Measurements from ENCODE around the gene ATXN1.

Gene ATXN1

DNA sequence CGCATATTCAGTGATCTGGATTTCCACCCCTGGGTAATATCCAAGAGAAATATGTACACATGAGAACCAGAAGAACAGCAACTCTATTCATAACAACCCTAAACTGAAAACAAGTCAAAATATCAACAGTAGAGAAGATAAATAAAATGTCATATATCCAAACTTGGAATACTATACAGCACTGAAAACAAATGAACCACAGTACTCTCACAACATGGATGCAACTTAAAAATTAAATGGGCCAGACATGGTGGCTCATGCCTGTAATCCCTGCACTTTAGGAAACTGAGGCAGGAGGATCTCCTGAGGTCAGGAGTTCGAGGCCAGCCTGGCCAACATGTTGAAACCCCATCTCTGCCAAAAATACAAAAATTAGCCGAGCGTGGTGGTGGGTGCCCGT, 16.5 kb upstream of the ATXN1 start:
- no peak for TF ChIP-seq CTCF (IDR thresholded peaks at IDR 0.05)

GRCh38 chr6:16776394-16777017, 15.2 kb upstream of the ATXN1 start:
- no peak for TF ChIP-seq CTCF (IDR thresholded peaks at IDR 0.05)

- TF ChIP-seq CTCF (IDR thresholded peaks at IDR 0.05) = no peak
Observed at GRCh38 chr6:16774437-16774836, 13.2 kb upstream of the ATXN1 start.

- no peak for TF ChIP-seq CTCF (IDR thresholded peaks at IDR 0.05)
Observed at GRCh38 chr6:16773362-16773761, 12.1 kb upstream of the ATXN1 start.

DNA sequence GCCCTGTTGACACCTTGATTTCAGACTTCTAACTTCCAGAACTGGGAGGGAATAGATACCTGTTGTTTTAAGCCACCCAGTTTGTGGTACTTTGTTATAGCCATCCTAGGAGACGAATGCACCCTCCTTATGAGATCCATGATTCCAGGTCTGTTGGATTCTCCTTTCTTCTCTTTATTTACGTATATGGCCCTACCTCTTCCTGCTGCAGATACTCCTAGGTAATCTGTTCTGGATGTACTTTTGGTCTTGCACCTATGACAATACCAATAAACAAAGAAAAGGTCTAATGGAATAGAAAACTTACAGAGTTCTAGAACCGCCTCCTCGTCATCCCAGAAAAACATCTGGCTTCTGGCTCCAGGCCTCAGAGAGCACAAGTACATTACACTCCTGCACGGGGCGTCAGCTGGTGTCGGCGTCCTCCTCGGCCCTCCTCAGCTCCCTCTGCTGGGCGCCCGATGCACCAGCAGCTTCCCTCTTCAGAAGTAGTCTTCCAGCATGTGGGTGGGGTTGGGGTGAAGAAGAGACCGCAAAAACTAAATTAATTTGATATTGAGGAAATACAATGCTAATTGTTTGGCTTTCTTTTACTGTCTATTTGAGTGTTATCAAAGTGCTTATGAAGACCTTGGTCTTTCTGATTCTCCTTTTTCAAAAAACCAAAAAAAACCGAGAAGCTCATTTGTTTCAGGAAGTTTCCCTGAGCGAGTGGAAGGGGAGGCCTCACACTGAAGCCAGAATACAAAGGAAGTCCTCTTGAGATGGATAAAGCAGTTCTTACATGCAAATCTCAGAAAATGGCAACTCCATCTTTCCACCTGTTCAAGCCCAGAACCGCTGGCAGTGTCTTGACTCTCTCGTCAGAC, 9.7 kb upstream of the ATXN1 start:
- TF ChIP-seq CTCF (IDR thresholded peaks at IDR 0.05) = peak; percentile 89

GRCh38 chr6:16769986-16770376, 8.7 kb upstream of the ATXN1 start:
- no peak for TF ChIP-seq CTCF (IDR thresholded peaks at IDR 0.05)

- no peak for TF ChIP-seq CTCF (IDR thresholded peaks at IDR 0.05)
Observed at GRCh38 chr6:16769131-16769985, 8.1 kb upstream of the ATXN1 start.
